ENCODE results near the gene IFNGR1.
"Not testable (repeated sequence)": the region's sequence is repeated elsewhere in the genome, so short reads cannot be mapped to it uniquely, and the experiment has no call there.

The IFNGR1 gene

DNA sequence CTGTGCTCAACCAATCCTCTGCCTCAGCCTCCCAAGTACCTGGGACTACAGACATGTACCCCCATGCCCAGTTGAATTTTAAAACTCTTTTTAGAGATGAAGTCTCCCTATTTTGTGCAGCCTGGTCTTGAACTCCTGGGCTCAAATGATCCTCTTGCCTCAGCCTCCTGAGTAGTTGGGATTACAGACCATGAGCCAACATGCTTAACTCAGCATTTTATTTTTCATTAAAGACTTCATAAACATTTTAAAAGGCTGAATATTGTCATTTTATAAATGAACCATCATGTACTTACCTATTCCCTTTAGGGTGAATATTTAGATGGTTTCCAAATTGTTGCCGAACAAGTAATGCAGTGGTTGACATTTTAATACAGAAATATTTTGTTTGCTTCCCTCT is 16.5 kb upstream of the IFNGR1 start:
- DNase-seq: no peak

GRCh38 chr6:137233911-137234863 is 15.0 kb upstream of the IFNGR1 start:
- DNase-seq: peak; percentile 47

DNA sequence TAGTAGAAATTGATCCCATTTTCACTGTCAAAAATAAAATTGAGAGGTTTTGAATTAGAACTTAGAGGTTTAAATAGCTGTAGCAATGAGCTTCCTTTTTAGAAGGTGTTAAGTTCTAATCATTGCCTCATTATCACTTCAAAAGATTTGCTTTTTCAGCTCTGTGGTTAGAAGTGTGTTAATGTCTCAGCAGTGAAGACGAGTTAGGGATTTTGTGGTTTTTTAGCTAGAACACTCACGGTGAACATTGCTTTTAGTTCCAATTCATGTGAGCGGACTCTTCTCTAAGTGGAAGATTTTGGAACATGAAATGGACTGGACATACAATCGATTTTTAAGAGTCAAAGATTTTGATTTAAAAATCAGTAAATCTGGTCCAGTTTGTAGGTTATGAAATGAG is 12.7 kb upstream of the IFNGR1 start:
- DNase-seq: peak; percentile 62

- no peak for DNase-seq
These were observed 11.9 kb upstream of the IFNGR1 start for GRCh38 chr6:137230956-137231555.

DNA sequence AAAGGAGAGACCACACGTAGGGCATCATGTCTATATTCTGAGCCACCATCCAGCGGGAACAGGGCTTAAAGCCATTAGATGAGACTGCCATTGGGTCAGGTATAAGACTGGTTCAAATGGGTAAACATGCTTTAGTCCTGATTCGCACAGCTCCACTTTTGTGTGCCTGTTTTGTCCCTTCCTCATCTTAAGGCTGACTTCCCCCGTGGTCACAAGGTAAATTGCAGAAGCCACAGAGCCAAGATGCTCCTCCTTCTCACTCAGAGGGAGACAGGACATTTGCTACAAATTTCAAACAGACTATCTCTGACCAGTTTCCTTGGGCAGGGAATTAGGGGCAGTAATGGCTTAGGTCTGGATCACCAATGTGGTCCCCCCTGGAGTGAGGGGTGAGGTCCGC is 11.4 kb upstream of the IFNGR1 start:
- DNase-seq: no peak

- DNase-seq: no peak
These were observed 10.0 kb upstream of the IFNGR1 start for GRCh38 chr6:137229075-137229759.

DNA sequence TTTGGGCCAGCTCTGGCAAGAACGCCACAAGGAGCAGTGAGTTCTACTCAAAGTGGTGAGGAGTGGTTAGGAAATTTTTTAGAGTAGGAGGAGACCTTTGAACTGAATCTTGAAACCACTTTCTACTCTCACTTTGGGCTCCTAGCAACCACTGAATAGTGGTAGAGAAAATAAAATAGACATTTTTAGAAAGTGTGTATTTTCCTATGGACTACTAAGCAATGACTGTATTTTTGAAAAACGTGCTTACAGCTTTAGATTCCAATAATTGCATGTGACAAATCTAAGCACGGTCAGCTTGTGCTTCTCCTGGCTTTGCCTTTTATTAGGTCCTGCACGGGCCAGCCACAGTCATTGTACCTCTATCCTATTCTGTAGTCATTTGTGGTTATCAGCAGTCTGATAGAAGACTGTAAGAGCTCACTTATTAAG is 8.7 kb upstream of the IFNGR1 start:
- no peak for DNase-seq

- DNase-seq: no peak
These were observed 7.5 kb upstream of the IFNGR1 start for GRCh38 chr6:137226697-137227096.

DNA sequence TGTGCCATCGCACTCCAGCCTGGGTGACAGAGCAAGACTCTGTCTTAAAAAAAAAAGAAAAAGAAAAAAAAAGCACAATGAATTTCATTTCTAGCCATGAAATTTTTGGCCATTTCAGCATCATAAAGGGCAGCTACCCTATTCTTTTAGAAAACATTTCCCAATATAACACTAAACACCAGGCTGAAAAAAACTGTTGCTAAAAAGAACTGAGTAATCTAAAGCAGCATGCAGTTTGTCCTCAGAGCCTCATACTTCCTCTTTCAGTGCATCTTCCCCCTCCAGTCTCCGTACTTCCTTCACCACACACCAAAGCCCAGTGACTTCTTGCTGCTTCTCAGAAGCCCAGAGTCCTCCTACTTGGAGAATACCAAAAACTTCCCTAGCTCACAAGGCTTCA is 5.6 kb upstream of the IFNGR1 start:
- peak; percentile 35 for DNase-seq

DNA sequence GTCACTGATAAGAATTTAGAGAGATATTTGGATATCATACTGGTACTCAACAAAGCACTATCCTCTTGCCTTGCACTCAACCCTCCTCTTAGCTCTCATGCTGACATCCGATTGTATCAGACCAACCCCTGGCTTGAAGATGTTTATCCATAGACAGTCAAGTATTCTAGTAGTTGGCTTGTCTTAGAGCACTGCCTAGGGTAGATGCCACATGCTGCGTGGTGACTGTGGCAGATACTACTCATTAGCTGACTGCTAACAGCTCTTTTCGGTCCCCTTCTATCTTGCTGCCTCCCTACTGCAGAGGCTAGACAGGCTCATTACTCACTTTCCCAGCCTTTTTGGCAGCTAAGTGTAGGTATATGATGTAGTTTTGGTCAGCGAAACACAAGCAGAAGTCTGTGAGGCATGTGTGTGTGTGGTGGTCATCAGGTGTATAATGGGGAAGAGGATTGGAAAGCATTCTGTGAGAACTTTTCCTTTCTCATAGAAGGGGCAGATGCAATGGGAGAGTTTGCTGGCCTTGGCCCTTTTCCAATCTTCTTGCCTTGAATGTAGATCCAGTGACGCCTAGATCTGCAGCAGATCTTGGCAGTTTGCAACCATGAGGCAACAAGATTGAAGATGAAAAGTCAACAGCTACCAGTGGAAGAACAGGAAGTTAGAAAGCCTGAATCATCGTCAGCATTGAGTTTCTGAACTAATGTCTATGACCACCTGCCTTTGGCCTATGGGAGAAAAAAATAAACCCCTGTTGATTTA is 4.4 kb upstream of the IFNGR1 start:
- DNase-seq: no peak

GRCh38 chr6:137222381-137222780 is 3.2 kb upstream of the IFNGR1 start:
- DNase-seq: no peak

DNA sequence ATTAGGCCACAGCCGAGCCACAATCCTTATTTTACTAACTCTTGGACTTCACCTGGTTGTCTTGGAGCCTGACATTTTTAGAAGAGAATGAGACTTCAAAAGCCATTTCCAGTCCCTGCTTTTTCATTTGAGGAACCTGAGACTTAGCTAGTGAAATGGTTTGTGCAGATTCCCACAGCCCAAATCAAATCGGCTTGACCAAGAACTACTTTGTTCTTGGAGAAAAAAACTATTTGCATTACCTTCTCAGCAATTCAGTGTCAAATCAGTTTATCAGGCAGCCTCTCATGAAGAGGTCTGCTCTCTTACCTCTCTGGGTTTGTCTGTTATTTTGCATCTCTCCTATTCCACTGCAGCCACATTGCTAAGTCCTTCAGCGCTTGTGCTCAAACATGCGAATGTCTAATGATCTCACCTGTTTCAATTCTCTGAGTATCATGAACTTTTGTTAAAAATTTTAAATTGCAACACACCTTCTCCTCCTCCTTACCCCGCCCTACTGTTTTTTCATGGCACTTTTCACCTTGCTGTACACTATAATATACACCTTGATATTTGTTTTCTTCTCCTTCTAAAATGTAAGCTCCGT is 573 bp upstream of the IFNGR1 start:
- no peak for DNase-seq

- DNase-seq: peak; percentile 70
These were observed 690 bp downstream of the IFNGR1 start for GRCh38 chr6:137218473-137218916.

DNA sequence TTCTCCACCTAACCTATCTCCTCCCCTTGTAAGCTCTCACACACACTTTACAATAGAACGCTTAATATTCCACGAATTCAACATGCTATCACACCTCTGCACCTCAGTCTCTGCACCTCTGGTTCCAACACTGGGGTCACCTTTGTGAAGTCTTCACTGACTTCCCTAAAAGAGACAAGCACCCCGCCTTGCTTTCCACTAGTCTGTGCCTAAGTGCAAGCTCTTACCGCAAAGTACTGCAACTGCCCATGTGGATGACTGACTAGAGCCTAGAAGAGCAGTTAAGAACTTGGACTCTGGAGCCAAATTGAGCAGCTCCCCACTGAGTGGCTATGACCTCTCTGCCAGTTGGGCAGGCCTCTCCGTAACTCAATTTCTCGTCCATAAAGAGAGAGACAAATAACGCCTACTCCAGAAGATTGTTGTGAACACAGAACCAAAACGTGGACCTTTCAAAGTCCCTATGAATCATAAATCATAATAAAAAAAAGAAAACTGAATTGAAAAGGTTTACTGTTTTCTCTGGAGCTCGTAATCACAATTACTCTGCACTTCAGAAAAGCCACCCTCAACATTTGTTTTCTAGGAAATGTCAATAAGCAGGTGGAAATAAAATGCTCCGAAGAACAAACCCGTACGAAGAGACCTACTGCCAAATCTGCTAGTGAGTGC is 1.2 kb downstream of the IFNGR1 start:
- DNase-seq: peak; percentile 28

DNA sequence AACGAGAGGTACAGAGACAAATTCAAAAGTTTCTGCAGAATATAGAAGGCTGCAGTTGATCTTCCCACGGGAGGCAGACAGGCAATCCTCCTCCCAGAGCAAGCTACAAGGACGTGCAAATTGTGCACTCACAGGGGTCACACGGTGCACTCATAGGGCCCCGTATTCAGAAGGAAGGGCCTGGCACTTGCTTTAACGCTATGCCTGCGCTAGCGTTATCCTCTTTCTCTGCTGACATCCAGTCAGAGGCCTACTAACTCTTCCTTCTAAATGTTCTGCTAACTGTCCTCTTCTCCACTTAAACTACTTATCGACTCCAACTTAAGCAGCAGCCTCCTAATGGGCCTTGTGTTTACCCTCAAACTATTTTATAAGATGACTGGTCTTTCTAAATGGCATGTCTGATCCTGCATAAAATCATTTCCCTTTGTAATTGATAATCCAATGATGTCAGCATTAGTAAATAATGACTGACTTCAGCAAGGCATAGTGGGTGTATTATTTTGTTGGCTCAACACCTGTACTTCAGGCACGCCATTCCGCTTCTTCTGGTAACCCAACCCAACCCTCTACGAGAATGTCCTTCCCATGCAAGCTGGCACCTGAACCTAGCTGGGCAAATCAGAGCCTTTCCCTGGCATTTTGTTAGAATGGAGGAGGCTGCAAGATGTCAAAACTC is 2.2 kb downstream of the IFNGR1 start:
- DNase-seq: no peak

- DNase-seq: no peak
These were observed 3.1 kb downstream of the IFNGR1 start for GRCh38 chr6:137216106-137216505.

GRCh38 chr6:137215630-137216029 is 3.6 kb downstream of the IFNGR1 start:
- not testable (repeated sequence) for DNase-seq

DNA sequence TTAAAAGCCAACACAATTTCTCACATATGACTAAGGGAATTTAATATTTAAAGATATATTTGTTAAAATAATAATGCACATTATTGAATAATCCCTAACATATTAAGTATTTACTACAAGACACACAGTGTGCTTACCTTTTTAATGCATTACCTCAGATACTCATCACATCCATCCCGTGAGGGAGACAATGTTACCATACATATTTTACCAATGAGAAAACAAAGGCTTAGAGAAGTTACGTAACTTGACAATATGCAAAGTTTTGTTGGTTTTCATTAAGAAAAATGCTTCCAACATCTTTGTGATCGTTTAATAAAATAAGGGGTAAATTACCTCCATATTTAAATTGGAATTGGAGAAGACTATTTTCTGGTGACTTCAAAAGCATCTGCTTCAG is 4.3 kb downstream of the IFNGR1 start:
- DNase-seq: no peak

DNA sequence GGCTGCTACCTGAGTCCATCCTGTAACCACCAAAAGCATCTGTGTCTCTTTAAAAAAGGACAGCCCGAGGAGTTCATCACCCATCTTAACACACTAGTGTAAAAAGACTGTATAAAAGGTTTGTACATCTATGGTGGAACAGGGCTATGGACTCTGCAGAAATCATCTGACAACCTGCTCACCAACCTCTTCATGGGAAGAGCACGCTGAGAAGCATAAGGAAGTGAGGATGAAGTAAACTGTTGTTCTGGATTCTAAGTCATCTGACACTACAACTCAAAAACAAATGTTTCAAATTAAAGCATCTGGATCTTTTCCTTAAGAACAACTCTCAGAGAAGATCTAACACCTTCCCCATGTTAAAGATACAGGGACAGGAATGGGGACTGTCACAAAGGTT is 5.4 kb downstream of the IFNGR1 start:
- no peak for DNase-seq

DNA sequence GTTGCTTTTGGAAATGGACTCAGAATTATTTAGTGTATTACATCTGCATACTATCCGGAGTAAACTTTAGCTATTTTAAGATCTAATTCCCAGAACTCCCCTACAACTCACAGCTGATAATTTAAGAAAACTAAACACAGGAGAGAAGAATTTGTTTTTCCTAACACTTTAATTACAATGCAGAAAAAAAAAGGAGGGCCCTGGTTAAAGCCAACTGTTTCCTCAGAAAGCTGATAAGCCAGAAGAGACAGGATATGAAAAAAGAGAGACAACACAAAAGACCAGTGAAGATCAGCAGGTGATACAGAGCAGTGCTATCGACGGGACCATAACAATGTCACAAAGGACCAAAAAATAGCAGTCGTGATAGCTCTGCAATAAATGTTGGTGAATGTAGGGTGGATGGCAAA is 5.8 kb downstream of the IFNGR1 start:
- DNase-seq: no peak

- no peak for DNase-seq
These were observed 7.3 kb downstream of the IFNGR1 start for GRCh38 chr6:137211910-137212309.

Measured in CD4-positive, alpha-beta T cell treated with Interleukin-21 for 1 hour (primary cell).